HUES64 (cell line): Measurements from ENCODE around the gene ANXA4.
"Not testable (repeated sequence)": the region's sequence is repeated elsewhere in the genome, so short reads cannot be mapped to it uniquely, and the experiment has no call there.

Source experiments
- H3K27ac ChIP-seq: 2 replicates; pipeline ENCODE4 v1.7.0; 2013; ENCODE audit warnings: low read depth, low read length, inconsistent platforms
- H3K27me3 ChIP-seq: 2 replicates; pipeline ENCODE4 v1.6.1; 2013; ENCODE audit warnings: mild to moderate bottlenecking, low read length; ENCODE audit not compliant: insufficient read depth
- H3K36me3 ChIP-seq: 2 replicates; pipeline ENCODE4 v1.6.1; 2013; ENCODE audit warnings: mild to moderate bottlenecking, low read length; ENCODE audit not compliant: insufficient read depth
- H3K4me1 ChIP-seq: 2 replicates; pipeline ENCODE4 v1.6.1; 2013; ENCODE audit warnings: mild to moderate bottlenecking, low read length, moderate library complexity; ENCODE audit not compliant: insufficient read depth
- H3K4me3 ChIP-seq: 2 replicates; pipeline ENCODE4 v1.5.1; 2013; ENCODE audit warnings: mild to moderate bottlenecking, low read length, moderate library complexity
- H3K9ac ChIP-seq: 2 replicates; pipeline ENCODE4 v1.6.1; 2013; ENCODE audit warnings: mild to moderate bottlenecking, low read depth, low read length
- H3K9me3 ChIP-seq: 2 replicates; pipeline ENCODE4 v1.6.1; 2013; ENCODE audit warnings: low read depth, low read length; ENCODE audit not compliant: insufficient read depth
- WGBS: fragments of 150-250, 120-280 bp; methylation state at CpG from one replicate; pipeline ENCODE4 v1.1.7; 2013; ENCODE audit warnings: missing lambda C conversion rate; 5-methylcytosine and 5-hydroxymethylcytosine counted together

The ANXA4 gene

GRCh38 chr2:69709290-69709689, 32.6 kb upstream of the ANXA4 start:
- Histone ChIP-seq H3K27ac (no peak overlapping the region), H3K9me3 (no peaks in the 10 kb centered on the region), H3K4me3 (no peak overlapping the region), H3K9ac (no peak overlapping the region), H3K36me3 (no peaks in the 10 kb centered on the region), H3K4me1 (peaks cover 7% of the 10 kb centered on the region; the same call in 1 of the 2 replicates), H3K27me3 (no peaks in the 10 kb centered on the region)
- WGBS, result 75% methylated on average over 5 of the region's 5 CpGs

- WGBS, result 91% methylated on average over 3 of the region's 3 CpGs
- Histone ChIP-seq H3K36me3 (no peaks in the 10 kb centered on the region), H3K4me3 (no peak overlapping the region), H3K4me1 (peaks cover 19% of the 10 kb centered on the region), H3K9me3 (no peaks in the 10 kb centered on the region), H3K27ac (no peak overlapping the region), H3K27me3 (no peaks in the 10 kb centered on the region), H3K9ac (no peak overlapping the region)
These were observed 30.0 kb upstream of the ANXA4 start for GRCh38 chr2:69711971-69712370.

GRCh38 chr2:69714024-69714423, 27.9 kb upstream of the ANXA4 start:
- Histone ChIP-seq H3K9me3 (no peaks in the 10 kb centered on the region), H3K27ac (peak overlapping the region; percentile 66; the same call in 1 of the 2 replicates), H3K4me1 (peaks cover 35% of the 10 kb centered on the region), H3K4me3 (no peak overlapping the region), H3K36me3 (no peaks in the 10 kb centered on the region), H3K9ac (no peak overlapping the region), H3K27me3 (no peaks in the 10 kb centered on the region)
- 95% methylated on average over 6 of the region's 6 CpGs for WGBS

GRCh38 chr2:69714539-69715220, 27.3 kb upstream of the ANXA4 start:
- H3K27me3 ChIP-seq, H3K36me3 ChIP-seq, H3K9me3 ChIP-seq, H3K4me3 ChIP-seq, H3K9ac ChIP-seq: not testable (repeated sequence)
- Histone ChIP-seq H3K27ac (peak overlapping the region; percentile 66; the same call in 1 of the 2 replicates), H3K4me1 (peaks cover 35% of the 10 kb centered on the region)
- 45% methylated on average over 9 of the region's 9 CpGs for WGBS

- WGBS, result no CpG with 5 or more reads among the region's 1 CpG
- no peaks in the 10 kb centered on the region for H3K27me3 ChIP-seq
- H3K9me3 ChIP-seq, result no peaks in the 10 kb centered on the region
- H3K27ac ChIP-seq, result 0 out of 2 replicates have a peak overlapping the region, but pooled peaks have one; percentile 92
- H3K4me1 ChIP-seq, result peaks cover 35% of the 10 kb centered on the region
- H3K4me3 ChIP-seq, result no peak overlapping the region
- H3K9ac ChIP-seq, result no peak overlapping the region
- H3K36me3 ChIP-seq, result no peaks in the 10 kb centered on the region
These were observed 26.0 kb upstream of the ANXA4 start for GRCh38 chr2:69715964-69716363.

- Histone ChIP-seq H3K9me3 (no peaks in the 10 kb centered on the region), H3K27me3 (no peaks in the 10 kb centered on the region), H3K36me3 (no peaks in the 10 kb centered on the region), H3K4me1 (peaks cover 35% of the 10 kb centered on the region), H3K27ac (peak overlapping the region; percentile 92), H3K9ac (no peak overlapping the region), H3K4me3 (no peak overlapping the region)
- WGBS, result 56% methylated on average over 13 of the region's 13 CpGs
These were observed 25.3 kb upstream of the ANXA4 start for GRCh38 chr2:69716555-69717120.

- Histone ChIP-seq H3K36me3 (no peaks in the 10 kb centered on the region), H3K27me3 (no peaks in the 10 kb centered on the region), H3K9me3 (no peaks in the 10 kb centered on the region), H3K4me3 (no peak overlapping the region), H3K9ac (no peak overlapping the region; the same call in 1 of the 2 replicates), H3K27ac (peak overlapping the region; percentile 92; the same call in 1 of the 2 replicates), H3K4me1 (peaks cover 35% of the 10 kb centered on the region)
- WGBS, result 75% methylated on average over 2 of the region's 2 CpGs
These were observed 24.7 kb upstream of the ANXA4 start for GRCh38 chr2:69717186-69717585.

GRCh38 chr2:69717861-69718273, 24.1 kb upstream of the ANXA4 start:
- H3K27ac ChIP-seq, result peak overlapping the region; percentile 92; the same call in 1 of the 2 replicates
- no peak overlapping the region for H3K4me3 ChIP-seq
- H3K9me3 ChIP-seq, result no peaks in the 10 kb centered on the region
- no peaks in the 10 kb centered on the region for H3K36me3 ChIP-seq
- H3K9ac ChIP-seq, result no peak overlapping the region; the same call in 1 of the 2 replicates
- WGBS, result 12% methylated on average over 2 of the region's 2 CpGs
- H3K27me3 ChIP-seq, result no peaks in the 10 kb centered on the region
- H3K4me1 ChIP-seq, result peaks cover 35% of the 10 kb centered on the region

- Histone ChIP-seq H3K4me1 (peaks cover 30% of the 10 kb centered on the region), H3K4me3 (no peak overlapping the region), H3K9me3 (no peaks in the 10 kb centered on the region), H3K36me3 (no peaks in the 10 kb centered on the region), H3K27me3 (no peaks in the 10 kb centered on the region), H3K27ac (peak overlapping the region; percentile 52; the same call in 1 of the 2 replicates), H3K9ac (no peak overlapping the region)
- WGBS, result 65% methylated on average over 5 of the region's 5 CpGs
These were observed 23.5 kb upstream of the ANXA4 start for GRCh38 chr2:69718338-69718965.

GRCh38 chr2:69720404-69720803, 21.5 kb upstream of the ANXA4 start:
- Histone ChIP-seq H3K36me3 (no peaks in the 10 kb centered on the region), H3K4me1 (peaks cover 31% of the 10 kb centered on the region), H3K27ac (no peak overlapping the region), H3K9ac (no peak overlapping the region), H3K9me3 (no peaks in the 10 kb centered on the region), H3K4me3 (no peak overlapping the region), H3K27me3 (no peaks in the 10 kb centered on the region)
- 74% methylated on average over 1 of the region's 1 CpG for WGBS

- Histone ChIP-seq H3K4me3 (no peak overlapping the region), H3K36me3 (no peaks in the 10 kb centered on the region), H3K9me3 (no peaks in the 10 kb centered on the region), H3K27ac (no peak overlapping the region), H3K27me3 (no peaks in the 10 kb centered on the region), H3K4me1 (peaks cover 29% of the 10 kb centered on the region), H3K9ac (no peak overlapping the region)
- 91% methylated on average over 4 of the region's 4 CpGs for WGBS
These were observed 20.9 kb upstream of the ANXA4 start for GRCh38 chr2:69721022-69721421.
